ENCODE results near the gene CNFN.

GRCh38 chr19:42435316-42435715 is 45.2 kb upstream of the CNFN start:
- no peak for TF ChIP-seq POLR2A (IDR thresholded peaks at IDR 0.05)
- no peak for TF ChIP-seq CTCF (IDR thresholded peaks at IDR 0.05)

All from stomach (tissue), 4 donors.